ENCODE results near the gene SNCB.

GRCh38 chr5:176575488-176576422 is 54.6 kb downstream of the SNCB start:
- TF ChIP-seq CTCF (conservative IDR thresholded peaks at IDR 0.05): no peak
- TF ChIP-seq ZFX (IDR thresholded peaks at IDR 0.05): no peak
